HT1080 (cell line): Measurements from ENCODE around the gene MRPS18B. TPM values are rescaled to one million over a fixed set of nuclear protein-coding genes. Genes with fewer than 3 reads are reported as not detected.
A peak's percentile ranks its signal among the peaks of the same experiment; 100 is the strongest.

Experiments used
- DNase-seq: peaks from one replicate; pipeline ENCODE4 v3.0.0-alpha.2; 2015; ENCODE audit warnings: low read depth
- total RNA-seq: library from RNA; depleted of rRNA; stranded (reverse); fragments of >200 nt; shearing (Covaris generic); gene quantifications from 2 replicates; pipeline ENCODE4 v1.2.3, GENCODE V29; 2014

MRPS18B gene
- total RNA-seq, 1 experiment from 2014 or later, result 132 TPM

GRCh38 chr6:30601815-30602641, 15.6 kb upstream of the MRPS18B start:
- DNase-seq, result no peak

GRCh38 chr6:30603961-30604360, 13.7 kb upstream of the MRPS18B start:
- DNase-seq, result no peak

GRCh38 chr6:30610065-30610464, 7.6 kb upstream of the MRPS18B start:
- DNase-seq, result no peak

GRCh38 chr6:30611150-30611855, 6.3 kb upstream of the MRPS18B start:
- no peak for DNase-seq

GRCh38 chr6:30611856-30612194, 5.8 kb upstream of the MRPS18B start:
- no peak for DNase-seq

GRCh38 chr6:30612213-30612612, 5.4 kb upstream of the MRPS18B start:
- DNase-seq, result no peak

- no peak for DNase-seq
These were observed 4.9 kb upstream of the MRPS18B start for GRCh38 chr6:30612687-30613248.

GRCh38 chr6:30613251-30614043, 4.2 kb upstream of the MRPS18B start:
- peak; percentile 57 for DNase-seq

- no peak for DNase-seq
These were observed 3.4 kb upstream of the MRPS18B start for GRCh38 chr6:30614044-30614842.

GRCh38 chr6:30614843-30615218, 2.8 kb upstream of the MRPS18B start:
- peak; percentile 98 for DNase-seq

GRCh38 chr6:30615219-30615957, 2.3 kb upstream of the MRPS18B start:
- DNase-seq, result peak; percentile 87

GRCh38 chr6:30615958-30616810, 1.5 kb upstream of the MRPS18B start:
- DNase-seq, result peak; percentile 53

- peak; percentile 100 for DNase-seq
These were observed 652 bp upstream of the MRPS18B start, which contains the start of gene PPP1R10 for GRCh38 chr6:30616811-30617564. PPP1R10 (minus strand) TSS chr6:30617243; CDS start chr6:30609944, 7,299 bp downstream.

GRCh38 chr6:30618270-30618797, 694 bp downstream of the MRPS18B start:
- DNase-seq, result no peak

- no peak for DNase-seq
These were observed 1.9 kb downstream of the MRPS18B start for GRCh38 chr6:30619561-30619960.

GRCh38 chr6:30625511-30625910, 7.9 kb downstream of the MRPS18B start:
- DNase-seq, result no peak

- DNase-seq, result peak; percentile 81
These were observed 9.1 kb downstream of the MRPS18B start, which contains the start of gene ATAT1 for GRCh38 chr6:30626484-30627366. ATAT1 (plus strand) TSS chr6:30626874.
